HCT116 (cell line): ENCODE measurements around the gene PDCL3. TPM values are rescaled to one million over a fixed set of nuclear protein-coding genes. Genes with fewer than 3 reads are reported as not detected.

Source experiments
- ATAC-seq: fragments of 200-7000 bp; cut with Tn5 transposase; 2 replicates; pipeline ENCODE4 v1.9.1; 2020; ENCODE audit warnings: mild to moderate bottlenecking, moderate library complexity
- BruUV-seq: library from RNA; stranded (reverse); fragments of 400-500 nt; replicated peaks from 2 replicates; lab custom pipeline; 2021; lab: Mats Ljungman, UMichigan
- CTCF ChIA-PET: fragments of 300-600 bp; sonication (Branson Sonifier 250); formaldehyde crosslinking; loops from one replicate; lab custom pipeline; 2021; ENCODE audit warnings: antibody characterized with exemption; lab: Charles Lee
- POLR2A ChIA-PET: fragments of 300-600, 350-600 bp; sonication (Branson Sonifier 250); formaldehyde crosslinking; loops from one replicate; lab custom pipeline; 2021; ENCODE audit warnings: antibody characterized with exemption; lab: Charles Lee
- RAD21 ChIA-PET, 2 experiments: fragments of 300-600 bp; sonication (Branson Sonifier 250); formaldehyde crosslinking; loops; one replicate each; lab custom pipeline; 2023; ENCODE audit warnings: low total read pairs in 2 of 2; ENCODE audit not compliant: uncharacterized antibody in 2 of 2, unreplicated experiment in 2 of 2, low non-redundant PET in 1 of 2; lab: Charles Lee
- DNase-seq: peaks from one replicate; pipeline ENCODE4 v3.0.0-alpha.2; 2010; ENCODE audit warnings: low read depth, low spot score
- H2AFZ ChIP-seq: fragments of 200-600 bp; shearing (Covaris generic), sonication (generic); 2 replicates; pipeline ENCODE4 v1.6.1; 2017; ENCODE audit warnings: low read depth, mixed run types, mixed read lengths, antibody characterized with exemption, low read length; ENCODE audit not compliant: poor library complexity, severe bottlenecking
- H3K27ac ChIP-seq: 2 replicates; pipeline ENCODE4 v1.5.1; 2012; ENCODE audit warnings: low read depth, low read length
- H3K27me3 ChIP-seq: fragments of 200-600 bp; sonication (generic); 2 replicates; pipeline ENCODE4 v1.6.1; 2016; ENCODE audit warnings: mixed run types, low read length, mixed read lengths; ENCODE audit not compliant: insufficient read depth
- H3K36me3 ChIP-seq, 2 experiments: fragments of 200-500 bp in 1 of 2; fragments of 200-600 bp in 1 of 2; sonication (Bioruptor generic) in 1 of 2; sonication (generic) in 1 of 2; 2 replicates each; pipeline versions ENCODE4 v1.5.1 to v1.6.1; 2014 to 2016; ENCODE audit warnings: low read length in 2 of 2, inconsistent platforms in 1 of 2, mixed read lengths in 1 of 2, mixed run types in 1 of 2; ENCODE audit not compliant: insufficient read depth in 2 of 2, control insufficient read depth in 1 of 2
- H3K4me1 ChIP-seq, 2 experiments: fragments of 200-600 bp in 1 of 2; sonication (generic) in 1 of 2; 2 replicates each; pipeline versions ENCODE4 v1.5.1 to v1.6.1; 2012 to 2017; ENCODE audit warnings: low read length in 2 of 2, inconsistent platforms in 1 of 2, mild to moderate bottlenecking in 1 of 2, mixed read lengths in 1 of 2, mixed run types in 1 of 2, moderate library complexity in 1 of 2; ENCODE audit not compliant: insufficient read depth in 2 of 2, control insufficient read depth in 1 of 2
- H3K4me2 ChIP-seq: fragments of 200-600 bp; sonication (generic); 2 replicates; pipeline ENCODE4 v1.6.1; 2017; ENCODE audit warnings: mixed run types, low read length, mixed read lengths
- H3K4me3 ChIP-seq, 2 experiments: fragments of 200-600 bp in 1 of 2; sonication (generic) in 1 of 2; replicated peaks in 1 of 2; 2 replicates each; pipeline ENCODE4 v1.5.1; 2011 to 2016; ENCODE audit warnings: low read length in 2 of 2, control low read depth in 1 of 2, low read depth in 1 of 2, mild to moderate bottlenecking in 1 of 2, mixed read lengths in 1 of 2, mixed run types in 1 of 2
- H3K79me2 ChIP-seq: fragments of 200-600 bp; sonication (generic); 2 replicates; pipeline ENCODE4 v1.6.1; 2017; ENCODE audit warnings: mild to moderate bottlenecking, mixed run types, low read length, moderate library complexity, mixed read lengths; ENCODE audit not compliant: insufficient read depth
- H3K9ac ChIP-seq: fragments of 200-600 bp; sonication (generic); 2 replicates; pipeline ENCODE4 v1.6.1; 2016; ENCODE audit warnings: low read length, mixed read lengths
- H3K9me2 ChIP-seq: fragments of 200-600 bp; sonication (generic), shearing (Covaris generic); 2 replicates; pipeline ENCODE4 v1.6.1; 2017; ENCODE audit warnings: mixed run types, mild to moderate bottlenecking, moderate library complexity; ENCODE audit not compliant: insufficient read depth
- H3K9me3 ChIP-seq, 2 experiments: fragments of 200-500 bp in 1 of 2; fragments of 200-600 bp in 1 of 2; sonication (Bioruptor generic) in 1 of 2; sonication (generic) in 1 of 2; 2 replicates each; pipeline ENCODE4 v1.6.1; 2014 to 2017; ENCODE audit warnings: low read length in 2 of 2, mixed read lengths in 2 of 2, inconsistent platforms in 1 of 2, low read depth in 1 of 2, mild to moderate bottlenecking in 1 of 2, mixed run types in 1 of 2, moderate library complexity in 1 of 2; ENCODE audit not compliant: control insufficient read depth in 1 of 2, insufficient read depth in 1 of 2
- H4K20me1 ChIP-seq: fragments of 200-600 bp; sonication (generic), shearing (Covaris generic); 2 replicates; pipeline ENCODE4 v1.6.1; 2017; ENCODE audit warnings: mixed run types, mild to moderate bottlenecking, moderate library complexity; ENCODE audit not compliant: insufficient read depth
- CBX3 ChIP-seq: IDR thresholded peaks from 2 replicates; pipeline ENCODE4 v1.6.1; 2012; ENCODE audit warnings: low read depth
- CEBPB ChIP-seq: IDR thresholded peaks from 2 replicates; pipeline ENCODE4 v1.6.1; 2012; ENCODE audit warnings: low read depth
- EGR1 ChIP-seq: IDR thresholded peaks from 2 replicates; pipeline ENCODE4 v1.6.1; 2012; ENCODE audit warnings: low read depth
- ELF1 ChIP-seq: IDR thresholded peaks from 2 replicates; pipeline ENCODE4 v1.6.1; 2012; ENCODE audit warnings: low read depth, borderline replicate concordance
- EZH2 ChIP-seq: fragments of 200-600 bp; sonication (generic); IDR thresholded peaks from 2 replicates; pipeline ENCODE4 v1.6.1; 2017; ENCODE audit warnings: antibody characterized with exemption, mixed run types
- MAX ChIP-seq: IDR thresholded peaks from 2 replicates; pipeline ENCODE4 v1.6.1; 2012
- POLR2A ChIP-seq: IDR thresholded peaks from 2 replicates; pipeline ENCODE4 v1.7.0; 2011; ENCODE audit warnings: borderline replicate concordance; ENCODE audit not compliant: insufficient read depth, insufficient read length; ENCODE audit errors: extremely low read depth
- POLR2AphosphoS5 ChIP-seq: IDR thresholded peaks from 2 replicates; pipeline ENCODE4 v1.6.1; 2011; ENCODE audit warnings: mild to moderate bottlenecking, low read depth, low read length, moderate library complexity
- RAD21 ChIP-seq: IDR thresholded peaks from 2 replicates; pipeline ENCODE4 v1.6.1; 2012; ENCODE audit warnings: low read depth, mild to moderate bottlenecking
- SIN3A ChIP-seq: IDR thresholded peaks from 2 replicates; pipeline ENCODE4 v1.6.1; 2012; ENCODE audit warnings: low read depth
- SP1 ChIP-seq: IDR thresholded peaks from 2 replicates; pipeline ENCODE4 v1.6.1; 2012; ENCODE audit warnings: low read depth
- TCF7L2 ChIP-seq: IDR thresholded peaks from 2 replicates; pipeline ENCODE4 v1.7.0; 2011; ENCODE audit warnings: borderline replicate concordance, inconsistent platforms; ENCODE audit not compliant: insufficient read depth, insufficient read length; ENCODE audit errors: extremely low read depth
- YY1 ChIP-seq: IDR thresholded peaks from 2 replicates; pipeline ENCODE4 v1.6.1; 2011; ENCODE audit warnings: low read length, low read depth, moderate library complexity, mild to moderate bottlenecking; ENCODE audit not compliant: insufficient replicate concordance; ENCODE audit errors: extremely low read depth
- ZFX ChIP-seq: fragments of 450-650 bp; IDR thresholded peaks from 2 replicates; pipeline ENCODE4 v1.6.1; 2017
- ZNF274 ChIP-seq: fragments of 200-500 bp; sonication (Bioruptor generic); IDR thresholded peaks from 2 replicates; pipeline ENCODE4 v1.6.1; 2014; ENCODE audit warnings: mild to moderate bottlenecking, low read depth, low read length, inconsistent platforms
- intact Hi-C: fragments of 100-400 bp; cut with micrococcal nuclease; formaldehyde crosslinking; loops from 2 replicates; pipeline ENCODE4 v1.10.0; 2022
- total RNA-seq: library from RNA; stranded (reverse); gene quantifications from one replicate; pipeline ENCODE4 v1.2.1, GENCODE V29; 2021; ENCODE audit not compliant: unreplicated experiment
- TF ChIP-seq, protein P1 (sequence below): IDR thresholded peaks from 2 replicates; pipeline ENCODE4 v1.6.1; 2012; ENCODE audit warnings: low read depth
- TF ChIP-seq, protein P2 (sequence below): IDR thresholded peaks from 2 replicates; pipeline ENCODE4 v1.6.1; 2012
- TF ChIP-seq, protein P3 (sequence below): IDR thresholded peaks from 2 replicates; pipeline ENCODE4 v1.6.1; 2011; ENCODE audit warnings: mild to moderate bottlenecking, low read length, moderate library complexity; ENCODE audit not compliant: insufficient replicate concordance; ENCODE audit errors: extremely low read depth

Gene PDCL3
- total RNA-seq, 1 experiment from 2014 or later, result 26.3 TPM

DNA sequence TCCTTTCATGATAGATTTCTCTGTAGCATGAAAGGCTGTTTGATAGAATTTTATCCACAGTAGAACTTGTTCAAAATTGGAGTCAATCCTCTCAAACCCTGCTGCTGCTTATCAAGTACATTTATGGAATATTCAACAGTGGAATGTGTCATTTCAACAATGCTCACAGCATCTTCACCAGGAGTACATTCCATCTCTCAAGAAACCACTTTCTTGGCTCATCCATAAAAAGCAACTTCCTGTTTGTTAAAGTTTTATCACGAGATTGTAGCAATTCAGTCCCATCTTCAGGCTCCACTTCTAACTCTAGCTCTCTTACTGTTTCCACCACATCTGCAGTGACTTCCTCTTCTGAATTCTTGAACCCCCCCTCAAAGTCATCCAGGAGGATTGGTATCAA is 29.4 kb downstream of the PDCL3 start:
- intact Hi-C loops, result no loop called here
- POLR2A ChIA-PET, result interaction anchor here (0.7 kb wide), 1 partner anchor 64 kb away, joined by 4 read pairs; no protein-coding TSS in a partner anchor
- TF ChIP-seq, protein P1, sequence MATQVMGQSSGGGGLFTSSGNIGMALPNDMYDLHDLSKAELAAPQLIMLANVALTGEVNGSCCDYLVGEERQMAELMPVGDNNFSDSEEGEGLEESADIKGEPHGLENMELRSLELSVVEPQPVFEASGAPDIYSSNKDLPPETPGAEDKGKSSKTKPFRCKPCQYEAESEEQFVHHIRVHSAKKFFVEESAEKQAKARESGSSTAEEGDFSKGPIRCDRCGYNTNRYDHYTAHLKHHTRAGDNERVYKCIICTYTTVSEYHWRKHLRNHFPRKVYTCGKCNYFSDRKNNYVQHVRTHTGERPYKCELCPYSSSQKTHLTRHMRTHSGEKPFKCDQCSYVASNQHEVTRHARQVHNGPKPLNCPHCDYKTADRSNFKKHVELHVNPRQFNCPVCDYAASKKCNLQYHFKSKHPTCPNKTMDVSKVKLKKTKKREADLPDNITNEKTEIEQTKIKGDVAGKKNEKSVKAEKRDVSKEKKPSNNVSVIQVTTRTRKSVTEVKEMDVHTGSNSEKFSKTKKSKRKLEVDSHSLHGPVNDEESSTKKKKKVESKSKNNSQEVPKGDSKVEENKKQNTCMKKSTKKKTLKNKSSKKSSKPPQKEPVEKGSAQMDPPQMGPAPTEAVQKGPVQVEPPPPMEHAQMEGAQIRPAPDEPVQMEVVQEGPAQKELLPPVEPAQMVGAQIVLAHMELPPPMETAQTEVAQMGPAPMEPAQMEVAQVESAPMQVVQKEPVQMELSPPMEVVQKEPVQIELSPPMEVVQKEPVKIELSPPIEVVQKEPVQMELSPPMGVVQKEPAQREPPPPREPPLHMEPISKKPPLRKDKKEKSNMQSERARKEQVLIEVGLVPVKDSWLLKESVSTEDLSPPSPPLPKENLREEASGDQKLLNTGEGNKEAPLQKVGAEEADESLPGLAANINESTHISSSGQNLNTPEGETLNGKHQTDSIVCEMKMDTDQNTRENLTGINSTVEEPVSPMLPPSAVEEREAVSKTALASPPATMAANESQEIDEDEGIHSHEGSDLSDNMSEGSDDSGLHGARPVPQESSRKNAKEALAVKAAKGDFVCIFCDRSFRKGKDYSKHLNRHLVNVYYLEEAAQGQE, result no peak
- TF ChIP-seq POLR2AphosphoS5 (no peak), SIN3A (no peak), EGR1 (no peak), ZFX (no peak), RAD21 (no peak), ELF1 (no peak), EZH2 (no peak), MAX (no peak), ZNF274 (no peak), POLR2A (no peak), CBX3 (no peak), TCF7L2 (no peak), YY1 (no peak), SP1 (no peak), CEBPB (no peak)
- TF ChIP-seq, protein P2, sequence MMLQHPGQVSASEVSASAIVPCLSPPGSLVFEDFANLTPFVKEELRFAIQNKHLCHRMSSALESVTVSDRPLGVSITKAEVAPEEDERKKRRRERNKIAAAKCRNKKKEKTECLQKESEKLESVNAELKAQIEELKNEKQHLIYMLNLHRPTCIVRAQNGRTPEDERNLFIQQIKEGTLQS, result no peak
- TF ChIP-seq, protein P3, sequence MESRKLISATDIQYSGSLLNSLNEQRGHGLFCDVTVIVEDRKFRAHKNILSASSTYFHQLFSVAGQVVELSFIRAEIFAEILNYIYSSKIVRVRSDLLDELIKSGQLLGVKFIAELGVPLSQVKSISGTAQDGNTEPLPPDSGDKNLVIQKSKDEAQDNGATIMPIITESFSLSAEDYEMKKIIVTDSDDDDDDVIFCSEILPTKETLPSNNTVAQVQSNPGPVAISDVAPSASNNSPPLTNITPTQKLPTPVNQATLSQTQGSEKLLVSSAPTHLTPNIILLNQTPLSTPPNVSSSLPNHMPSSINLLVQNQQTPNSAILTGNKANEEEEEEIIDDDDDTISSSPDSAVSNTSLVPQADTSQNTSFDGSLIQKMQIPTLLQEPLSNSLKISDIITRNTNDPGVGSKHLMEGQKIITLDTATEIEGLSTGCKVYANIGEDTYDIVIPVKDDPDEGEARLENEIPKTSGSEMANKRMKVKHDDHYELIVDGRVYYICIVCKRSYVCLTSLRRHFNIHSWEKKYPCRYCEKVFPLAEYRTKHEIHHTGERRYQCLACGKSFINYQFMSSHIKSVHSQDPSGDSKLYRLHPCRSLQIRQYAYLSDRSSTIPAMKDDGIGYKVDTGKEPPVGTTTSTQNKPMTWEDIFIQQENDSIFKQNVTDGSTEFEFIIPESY, result no peak
- Histone ChIP-seq H3K27me3 (no peaks in the 10 kb centered on the region), H2AFZ (no peak overlapping the region), H3K4me1 (peaks cover 5 to 10% of the 10 kb centered on the region in 2 experiments; a peak in 3 of 4 replicates), H4K20me1 (no peaks in the 10 kb centered on the region), H3K79me2 (no peaks in the 10 kb centered on the region), H3K4me2 (no peak overlapping the region), H3K9me3 (no peaks in the 10 kb centered on the region), H3K27ac (no peak overlapping the region), H3K4me3 (no peak overlapping the region), H3K9ac (no peak overlapping the region), H3K9me2 (no peaks in the 10 kb centered on the region), H3K36me3 (no peaks in the 10 kb centered on the region)
- RAD21 ChIA-PET, result no interaction called here
- DNase-seq (no peak), ATAC-seq (no peak)
- no TSS peak for BruUV-seq
- CTCF ChIA-PET, result interaction anchor here (1.4 kb wide), 1 partner anchor 18 kb away, joined by 4 read pairs; no protein-coding TSS in a partner anchor
